HG03139 (cell line): ENCODE data around the gene OLFM2.

Experiments
- ATAC-seq: cut with Tn5 transposase; IDR thresholded peaks from one replicate; pipeline ENCODE4 v1.9.1; 2021; ENCODE audit not compliant: unreplicated experiment

Gene OLFM2

DNA sequence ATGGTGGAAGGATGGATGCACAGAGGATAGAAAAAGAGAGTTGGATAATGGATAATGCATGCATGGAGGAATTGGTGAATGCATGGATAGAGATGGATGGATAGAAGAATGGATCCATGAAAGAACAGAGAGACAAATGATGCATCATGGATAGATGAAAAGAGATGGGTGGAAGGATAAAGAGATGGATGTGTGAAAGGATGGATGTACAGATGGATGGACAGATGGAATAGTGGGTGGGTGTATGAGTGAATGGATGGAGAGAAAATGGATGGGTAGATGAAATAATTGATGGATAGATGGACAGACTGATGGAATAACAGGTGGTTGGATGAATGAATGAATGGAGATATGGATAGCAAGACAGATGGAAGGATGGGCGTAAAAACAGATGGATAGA is 25.7 kb downstream of the OLFM2 start:
- ATAC-seq, result no peak

DNA sequence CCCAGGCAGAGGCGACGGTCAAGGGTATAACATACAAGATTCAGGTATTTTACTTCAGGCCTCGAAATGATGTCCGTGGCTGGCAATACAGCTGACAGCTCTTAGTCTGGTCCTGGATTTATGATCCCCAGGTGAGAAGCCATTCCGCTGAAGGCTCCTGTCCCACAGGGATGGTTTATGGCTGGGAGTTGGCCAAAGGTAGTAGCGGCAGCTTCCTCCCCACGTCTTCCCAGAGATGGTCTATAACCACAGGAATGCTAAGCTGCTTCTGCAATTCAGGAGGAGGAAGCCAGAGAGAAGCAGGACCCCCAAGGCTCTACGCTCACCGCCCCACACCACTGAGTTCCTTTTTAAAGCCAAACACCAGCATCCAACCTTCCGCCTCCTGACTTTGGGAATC is 27.1 kb downstream of the OLFM2 start:
- ATAC-seq, result no peak

- no peak for ATAC-seq
Observed at GRCh38 chr19:9906475-9907087, 29.7 kb downstream of the OLFM2 start.

- ATAC-seq, result no peak
Observed at GRCh38 chr19:9903336-9903735, 33.0 kb downstream of the OLFM2 start.

DNA sequence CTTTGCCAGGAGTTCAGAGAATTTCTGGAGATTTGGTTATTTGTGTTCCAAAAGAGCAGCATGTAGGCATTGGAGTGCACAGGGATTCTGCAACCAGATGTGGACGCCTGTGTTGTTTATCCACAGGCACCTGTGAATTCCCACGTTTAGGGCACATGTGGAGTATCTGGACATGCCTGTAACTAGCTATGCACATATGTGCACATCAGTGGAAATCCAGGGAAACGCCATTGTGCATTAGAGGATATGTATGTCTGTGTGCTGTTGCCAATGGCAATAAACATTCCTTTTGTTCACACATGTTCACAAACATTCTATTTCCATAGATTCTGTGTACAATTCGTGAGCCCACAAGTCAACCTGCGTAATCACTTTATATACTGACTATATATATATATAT is 34.7 kb downstream of the OLFM2 start:
- ATAC-seq, result no peak

DNA sequence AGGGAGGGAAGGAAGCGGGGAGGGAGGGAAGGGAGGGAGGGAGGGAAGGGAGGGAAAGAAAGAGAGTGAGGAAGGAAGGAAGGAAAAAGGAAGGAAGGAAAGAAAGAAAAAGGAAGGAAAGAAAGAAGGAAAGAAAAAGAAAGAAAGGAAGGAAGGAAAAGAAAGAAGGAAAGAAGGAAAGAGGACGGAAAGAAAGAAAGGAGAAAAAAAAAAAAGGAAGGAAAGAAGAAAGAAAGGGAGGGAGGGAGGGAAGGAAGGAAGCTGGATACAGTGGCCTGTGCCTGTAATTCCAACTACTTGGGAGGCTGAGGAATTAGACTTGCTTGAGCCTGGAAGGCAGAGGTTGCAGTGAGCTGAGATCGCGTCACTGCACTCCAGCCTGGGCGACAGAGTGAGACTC is 35.3 kb downstream of the OLFM2 start:
- no peak for ATAC-seq

DNA sequence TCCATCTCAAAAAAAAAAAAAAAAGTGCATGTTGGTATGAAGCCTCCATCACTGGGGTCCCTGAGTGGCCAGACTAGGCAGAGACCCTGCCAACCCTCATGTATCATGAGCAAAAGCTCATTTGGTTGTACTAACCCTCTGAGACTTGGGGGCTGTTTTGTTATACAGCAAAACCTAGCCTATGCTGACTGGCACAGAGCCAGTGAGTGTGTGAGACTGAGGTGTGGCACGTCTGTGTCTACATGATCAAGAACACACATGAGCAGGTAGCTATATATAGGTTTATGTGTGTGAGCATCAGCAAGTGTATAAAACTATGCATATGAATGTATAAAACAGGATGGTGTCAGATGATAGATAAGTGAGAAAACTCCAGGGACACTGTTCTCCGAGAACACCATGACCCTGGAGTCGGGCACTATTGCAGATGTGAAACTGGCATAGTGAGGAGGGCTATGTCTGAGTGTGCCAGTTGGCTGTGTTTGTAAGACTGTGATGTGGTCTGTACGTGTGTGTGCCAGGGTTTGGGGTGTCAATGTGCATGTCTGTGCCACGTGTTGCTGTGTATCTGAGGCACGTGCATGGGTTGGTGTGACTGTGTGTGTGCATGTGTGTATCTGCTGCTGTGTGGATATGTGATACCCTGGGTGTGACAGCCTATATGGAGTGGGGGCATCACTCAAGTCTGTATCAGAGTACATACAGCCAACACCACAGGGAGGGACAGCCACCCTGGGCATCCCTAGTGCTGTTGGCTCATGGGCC is 44.5 kb downstream of the OLFM2 start:
- no peak for ATAC-seq

DNA sequence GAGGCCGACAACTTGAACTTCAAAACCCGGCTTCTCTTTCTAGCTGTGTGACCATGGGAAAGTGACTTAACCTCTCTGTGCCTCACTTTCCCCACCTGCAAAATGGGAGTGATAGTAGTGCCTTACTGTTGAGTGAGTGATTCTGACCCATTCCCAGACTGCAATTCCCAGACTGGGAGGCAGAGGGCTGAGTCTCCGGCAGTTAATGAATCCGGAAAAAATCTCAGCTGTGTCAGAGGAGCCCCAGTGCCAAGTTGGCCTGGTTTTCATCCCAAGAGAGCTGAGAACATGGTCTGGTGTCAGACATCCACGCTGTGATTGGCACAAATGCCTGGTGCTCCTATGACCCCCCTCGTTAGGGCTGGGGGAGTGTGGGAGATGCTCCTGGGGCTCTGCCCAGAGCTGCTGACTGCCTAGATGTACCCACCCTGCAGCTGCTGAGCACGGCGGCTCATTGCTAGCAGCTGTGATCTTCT is 51.2 kb downstream of the OLFM2 start:
- ATAC-seq, result no peak

- no peak for ATAC-seq
Observed at GRCh38 chr19:9883764-9884163, 52.6 kb downstream of the OLFM2 start.

- ATAC-seq, result no peak
Observed at GRCh38 chr19:9883231-9883758, 53.0 kb downstream of the OLFM2 start.

- no peak for ATAC-seq
Observed at GRCh38 chr19:9881720-9882119, 54.6 kb downstream of the OLFM2 start.

GRCh38 chr19:9878511-9879196 is 57.7 kb downstream of the OLFM2 start:
- no peak for ATAC-seq

DNA sequence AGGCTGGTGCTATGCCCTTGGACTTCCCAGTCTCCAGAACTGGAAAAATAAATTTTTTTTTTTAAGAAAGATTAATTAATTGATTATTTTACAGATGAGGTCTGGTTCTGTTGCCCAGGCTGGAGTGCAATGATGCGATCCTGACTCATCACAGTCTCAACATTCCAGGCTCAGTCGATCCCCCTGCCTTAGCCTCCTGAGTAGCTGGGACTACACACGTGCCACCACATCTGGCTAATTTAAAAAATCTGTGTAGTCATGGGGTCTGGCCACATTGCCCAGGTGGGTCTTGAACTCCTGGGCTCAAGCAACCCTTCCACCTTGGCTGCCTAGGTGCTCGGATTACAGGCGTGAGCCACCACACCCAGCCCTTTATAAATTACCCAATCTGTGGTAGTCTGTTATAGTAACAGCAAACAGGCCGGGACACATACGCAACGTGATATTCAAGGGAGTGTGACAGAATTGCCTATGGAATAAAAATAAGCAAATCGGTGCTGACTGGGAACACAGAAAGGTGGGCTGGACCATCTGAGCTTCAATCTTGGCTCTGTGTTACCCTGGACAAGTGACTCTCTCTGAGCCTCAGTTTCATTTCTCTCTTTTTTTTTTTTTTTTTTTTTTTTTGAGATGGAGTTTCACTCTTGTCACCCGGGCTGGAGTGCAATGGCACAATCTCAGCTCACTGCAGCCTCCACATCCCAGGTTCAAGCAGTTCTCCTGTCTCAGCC is 58.4 kb downstream of the OLFM2 start:
- ATAC-seq, result no peak

DNA sequence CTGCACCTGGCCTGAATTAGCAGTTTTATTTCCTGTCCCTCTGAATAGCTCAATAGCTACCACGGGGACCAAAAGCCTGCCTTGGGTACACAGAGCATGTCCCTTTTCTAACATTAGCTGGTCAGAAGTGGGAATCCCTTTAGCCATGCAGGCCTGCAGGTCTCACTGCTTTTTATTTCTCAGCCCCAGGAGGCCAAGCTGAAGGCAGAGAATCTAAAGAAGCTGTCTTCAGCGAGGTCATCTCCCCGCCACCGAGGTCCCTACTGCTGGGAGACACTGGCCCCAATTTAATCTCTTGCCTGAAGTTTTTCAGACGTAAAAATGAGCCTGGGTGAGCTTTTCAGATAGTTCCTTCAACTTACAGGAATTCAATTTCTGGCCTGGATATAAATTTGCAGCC is 60.5 kb downstream of the OLFM2 start:
- no peak for ATAC-seq

DNA sequence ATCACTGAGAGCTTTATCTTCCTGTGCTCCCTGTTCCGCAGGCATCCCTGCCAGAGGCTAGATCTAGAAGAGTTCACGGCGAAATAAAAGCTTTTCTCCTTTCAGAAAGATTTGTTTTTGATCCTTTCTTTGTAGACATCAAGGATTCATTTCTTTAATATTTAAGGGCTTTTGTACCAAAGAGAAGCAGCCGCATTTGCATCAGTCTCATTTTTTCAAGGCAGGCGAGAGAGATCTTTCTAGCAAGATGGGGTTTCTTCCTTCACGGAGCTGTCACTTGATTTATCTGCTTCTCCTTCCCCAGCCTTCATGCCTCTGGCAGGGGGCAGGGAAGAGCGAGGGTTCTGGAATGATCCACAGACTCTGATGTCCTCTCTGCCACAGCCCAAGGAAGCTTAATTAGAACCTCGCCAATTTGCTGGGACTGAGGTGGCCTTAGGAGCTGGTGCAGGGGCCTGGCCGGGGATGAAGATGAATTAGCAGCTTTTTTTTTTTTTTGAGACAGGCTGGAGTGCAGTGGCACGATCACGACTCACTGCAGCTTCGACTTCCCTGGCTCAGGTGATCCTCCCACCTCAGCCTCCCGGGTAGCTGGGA is 61.2 kb downstream of the OLFM2 start:
- no peak for ATAC-seq

DNA sequence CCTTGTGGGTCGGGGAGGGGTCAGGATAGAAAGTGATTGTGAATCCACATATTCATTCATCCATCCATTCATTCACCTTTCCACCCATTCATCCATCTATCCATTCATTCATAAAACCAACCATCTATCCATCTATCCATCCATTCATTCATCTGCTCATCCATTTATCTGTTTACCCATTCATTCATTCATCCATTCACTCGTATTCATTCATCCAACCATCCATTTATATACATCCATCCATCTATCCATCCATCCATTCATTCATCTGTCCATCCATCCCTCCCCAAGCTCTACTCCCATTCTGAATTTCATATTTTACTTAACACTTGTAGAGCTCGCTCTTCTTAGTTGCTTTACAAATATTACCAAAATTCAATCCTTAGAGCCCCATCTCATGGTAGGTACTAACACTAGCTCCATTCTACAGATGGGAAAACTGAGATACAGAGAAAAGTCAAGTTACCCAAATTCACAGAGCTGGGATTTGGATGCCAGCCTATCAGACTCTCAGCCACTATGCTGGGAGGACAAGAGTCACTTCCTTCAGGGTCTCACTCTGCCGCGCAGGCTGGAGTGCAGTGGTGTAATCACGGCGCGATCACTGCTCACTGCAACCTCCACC is 63.6 kb downstream of the OLFM2 start:
- no peak for ATAC-seq

DNA sequence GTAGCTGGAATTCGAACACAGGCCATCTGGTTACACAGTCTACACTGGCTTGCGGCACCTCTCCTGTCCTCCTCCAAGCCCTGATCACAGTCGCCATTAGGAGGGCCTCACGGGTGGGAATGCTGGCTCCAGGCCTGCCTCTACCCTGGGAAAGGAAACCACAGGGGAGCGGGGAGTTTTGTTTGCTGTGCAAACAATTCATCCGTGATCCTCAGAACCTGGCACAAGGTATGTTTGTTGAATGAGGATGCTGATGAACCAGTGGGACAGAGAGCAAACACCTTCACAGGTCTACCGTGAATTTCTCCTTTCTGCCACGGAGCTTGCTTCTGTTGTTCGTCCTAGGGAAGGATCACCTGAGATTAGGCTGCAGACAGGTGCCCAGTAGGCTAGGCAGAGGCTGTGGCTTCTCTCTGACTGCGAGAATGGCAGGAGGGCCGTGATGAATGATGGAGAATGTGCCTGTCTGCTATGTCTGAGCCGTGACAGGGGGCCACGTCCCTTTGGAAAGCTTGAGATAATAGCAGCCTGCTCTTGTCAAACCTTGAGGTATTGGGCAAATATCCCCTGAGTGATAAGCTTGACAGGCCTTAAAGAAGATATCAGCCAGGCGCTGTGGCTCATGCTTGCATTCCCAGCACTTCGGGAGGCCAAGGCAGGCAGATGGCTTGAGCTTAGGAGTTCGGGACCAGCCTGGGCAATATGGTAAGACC is 64.5 kb downstream of the OLFM2 start:
- ATAC-seq, result no peak

- no peak for ATAC-seq
Observed at GRCh38 chr19:9868983-9869617, 67.2 kb downstream of the OLFM2 start.
